HG02885 (cell line): Measurements from ENCODE around the gene HLA-DOA.

ENCODE experiments used
- ATAC-seq: cut with Tn5 transposase; IDR thresholded peaks from one replicate; pipeline ENCODE4 v1.9.1; 2021; ENCODE audit warnings: mild to moderate bottlenecking; ENCODE audit not compliant: unreplicated experiment, poor library complexity

Gene HLA-DOA

DNA sequence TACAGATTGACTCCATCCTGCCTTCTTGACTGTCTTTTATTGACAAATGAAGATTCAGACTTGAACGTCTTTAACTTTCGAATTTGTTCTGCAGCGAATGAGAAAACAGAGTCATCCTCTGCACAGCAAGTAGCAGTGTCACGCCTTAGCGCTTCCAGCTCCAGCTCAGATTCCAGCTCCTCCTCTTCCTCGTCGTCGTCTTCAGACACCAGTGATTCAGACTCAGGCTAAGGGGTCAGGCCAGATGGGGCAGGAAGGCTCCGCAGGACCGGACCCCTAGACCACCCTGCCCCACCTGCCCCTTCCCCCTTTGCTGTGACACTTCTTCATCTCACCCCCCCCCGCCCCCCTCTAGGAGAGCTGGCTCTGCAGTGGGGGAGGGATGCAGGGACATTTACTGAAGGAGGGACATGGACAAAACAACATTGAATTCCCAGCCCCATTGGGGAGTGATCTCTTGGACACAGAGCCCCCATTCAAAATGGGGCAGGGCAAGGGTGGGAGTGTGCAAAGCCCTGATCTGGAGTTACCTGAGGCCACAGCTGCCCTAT, 28.8 kb downstream of the HLA-DOA start:
- no peak for ATAC-seq

GRCh38 chr6:32979720-32980487, 29.5 kb downstream of the HLA-DOA start:
- ATAC-seq, result no peak

DNA sequence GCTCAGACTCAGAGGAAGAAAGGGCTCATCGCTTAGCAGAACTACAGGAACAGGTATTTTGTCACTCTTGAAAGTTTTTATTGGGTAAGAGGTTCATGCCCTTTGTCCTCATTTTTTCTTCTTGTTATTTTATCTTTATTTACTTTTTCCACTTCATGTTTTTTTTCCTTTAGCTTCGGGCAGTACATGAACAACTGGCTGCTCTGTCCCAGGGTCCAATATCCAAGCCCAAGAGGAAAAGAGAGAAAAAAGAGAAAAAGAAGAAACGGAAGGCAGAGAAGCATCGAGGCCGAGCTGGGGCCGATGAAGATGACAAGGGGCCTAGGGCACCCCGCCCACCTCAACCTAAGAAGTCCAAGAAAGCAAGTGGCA, 31.5 kb downstream of the HLA-DOA start:
- ATAC-seq, result no peak

DNA sequence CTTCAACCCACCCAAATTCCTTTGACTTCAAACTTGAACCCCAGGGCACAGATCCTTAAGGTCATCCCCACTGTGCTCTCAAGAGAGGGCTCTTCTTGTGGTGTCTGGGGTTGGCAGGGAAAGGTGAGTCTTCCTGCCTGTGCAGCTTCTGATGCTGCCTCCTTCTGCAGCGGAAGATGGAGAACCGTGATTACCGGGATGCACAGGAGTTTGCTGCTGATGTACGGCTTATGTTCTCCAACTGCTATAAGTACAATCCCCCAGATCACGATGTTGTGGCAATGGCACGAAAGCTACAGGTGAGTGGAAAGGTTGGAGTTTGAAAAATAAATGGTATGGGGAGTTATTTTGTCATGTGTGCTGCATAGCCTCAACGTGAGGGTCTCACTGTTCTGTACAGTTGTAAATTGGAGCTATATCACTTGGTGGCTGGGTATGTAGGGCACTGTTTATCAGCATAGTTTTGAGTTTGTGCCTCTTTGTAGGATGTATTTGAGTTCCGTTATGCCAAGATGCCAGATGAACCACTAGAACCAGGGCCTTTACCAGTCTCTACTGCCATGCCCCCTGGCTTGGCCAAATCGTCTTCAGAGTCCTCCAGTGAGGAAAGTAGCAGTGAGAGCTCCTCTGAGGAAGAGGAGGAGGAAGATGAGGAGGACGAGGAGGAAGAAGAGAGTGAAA, 32.0 kb downstream of the HLA-DOA start:
- no peak for ATAC-seq

DNA sequence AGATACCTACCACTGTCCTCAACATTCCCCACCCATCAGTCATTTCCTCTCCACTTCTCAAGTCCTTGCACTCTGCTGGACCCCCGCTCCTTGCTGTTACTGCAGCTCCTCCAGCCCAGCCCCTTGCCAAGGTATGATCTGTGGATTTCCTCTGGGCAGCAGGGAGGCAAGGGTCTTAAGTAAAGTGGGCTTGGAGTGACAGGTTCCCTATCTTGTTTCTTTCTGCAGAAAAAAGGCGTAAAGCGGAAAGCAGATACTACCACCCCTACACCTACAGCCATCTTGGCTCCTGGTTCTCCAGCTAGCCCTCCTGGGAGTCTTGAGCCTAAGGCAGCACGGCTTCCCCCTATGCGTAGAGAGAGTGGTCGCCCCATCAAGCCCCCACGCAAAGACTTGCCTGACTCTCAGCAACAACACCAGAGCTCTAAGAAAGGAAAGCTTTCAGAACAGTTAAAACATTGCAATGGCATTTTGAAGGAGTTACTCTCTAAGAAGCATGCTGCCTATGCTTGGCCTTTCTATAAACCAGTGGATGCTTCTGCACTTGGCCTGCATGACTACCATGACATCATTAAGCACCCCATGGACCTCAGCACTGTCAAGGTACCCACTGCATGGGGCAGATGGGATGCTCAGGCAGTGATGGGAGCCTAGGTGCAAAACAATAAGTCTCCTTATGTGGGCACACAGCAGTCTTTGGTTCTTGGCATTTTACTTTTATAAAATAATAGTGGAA, 32.9 kb downstream of the HLA-DOA start:
- ATAC-seq, result no peak

- no peak for ATAC-seq
Observed at GRCh38 chr6:32975886-32976285, 33.5 kb downstream of the HLA-DOA start.

GRCh38 chr6:32974541-32975308, 34.7 kb downstream of the HLA-DOA start:
- no peak for ATAC-seq

- no peak for ATAC-seq
Observed at GRCh38 chr6:32974016-32974333, 35.4 kb downstream of the HLA-DOA start.

DNA sequence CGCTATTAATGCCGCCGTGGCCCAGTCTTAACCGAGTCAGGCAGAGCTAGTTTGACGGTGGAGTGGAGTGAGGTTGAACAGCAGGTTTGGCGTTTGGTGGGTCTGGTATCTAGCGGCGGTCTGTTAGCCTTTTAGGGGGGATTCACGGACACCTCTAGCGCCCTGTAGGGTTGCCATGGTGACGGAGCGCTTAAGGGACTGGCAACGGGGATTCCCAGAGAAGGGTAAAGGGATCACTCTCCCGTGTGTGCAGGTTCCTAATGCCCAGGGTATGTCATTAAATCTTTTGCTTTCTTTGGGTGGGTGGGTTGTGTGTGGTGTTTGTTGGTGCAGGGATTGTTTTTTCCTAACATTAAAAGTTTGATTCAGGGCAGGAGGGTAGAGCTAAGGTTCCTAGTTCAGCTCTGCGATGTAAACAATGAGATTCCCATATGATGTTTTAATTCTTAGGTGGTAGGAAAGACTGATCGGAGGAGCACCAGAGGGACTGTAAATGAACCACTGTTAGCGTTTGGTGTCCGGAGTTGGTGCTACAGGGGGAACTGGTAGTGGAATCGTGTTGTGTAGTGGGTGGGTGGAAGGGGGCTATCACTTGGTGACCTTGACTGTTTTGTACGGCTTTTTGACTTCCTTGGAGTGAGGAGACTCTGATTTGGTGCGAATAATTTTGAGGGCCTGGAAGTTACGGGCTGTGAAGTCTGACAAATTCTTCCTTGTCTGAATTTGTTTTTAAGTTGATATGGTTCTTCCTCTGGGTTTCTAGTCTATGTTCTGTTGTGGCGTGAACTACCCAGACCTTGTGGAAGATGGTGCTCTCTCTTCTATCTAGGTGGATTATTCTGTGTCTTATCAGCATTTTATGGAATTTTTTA, 36.0 kb downstream of the HLA-DOA start:
- no peak for ATAC-seq

DNA sequence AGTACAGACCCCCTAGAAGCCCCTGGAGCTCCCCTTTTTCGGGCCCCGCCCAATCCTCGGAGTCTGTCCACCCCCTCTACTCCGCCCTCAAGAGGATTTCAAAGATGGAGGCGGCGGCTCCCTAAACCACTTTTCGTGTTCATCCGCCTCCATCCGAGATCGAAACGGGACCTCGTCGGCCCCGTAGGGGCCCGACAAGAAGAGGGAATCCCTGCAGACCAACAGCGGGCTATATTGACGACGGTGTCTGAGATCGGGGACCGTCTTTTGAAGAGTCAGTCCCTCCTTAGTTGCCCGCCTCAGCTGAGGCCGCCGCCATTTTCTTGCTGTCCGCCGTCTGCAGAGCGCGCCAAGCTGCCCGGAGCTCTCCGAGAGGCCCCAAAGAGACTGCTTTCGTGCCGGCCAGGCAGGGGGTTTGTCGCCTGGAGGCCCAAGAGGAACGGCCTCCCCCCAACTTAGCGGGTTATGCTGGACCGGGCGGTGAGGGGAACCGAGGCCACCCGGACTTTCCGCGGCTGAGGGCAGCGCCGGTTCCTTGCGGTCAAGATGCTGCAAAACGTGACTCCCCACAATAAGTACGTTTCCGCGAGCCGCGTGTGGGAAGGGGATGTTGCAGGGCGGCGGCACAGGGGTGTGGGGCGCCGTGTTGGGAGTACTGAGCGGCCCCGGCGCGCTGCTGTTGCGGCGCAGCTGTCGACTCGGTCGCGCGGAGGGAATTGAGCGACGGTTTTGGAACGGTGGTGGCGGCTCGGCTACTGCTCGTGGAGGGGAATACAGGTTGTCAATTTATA, 36.8 kb downstream of the HLA-DOA start:
- no peak for ATAC-seq

DNA sequence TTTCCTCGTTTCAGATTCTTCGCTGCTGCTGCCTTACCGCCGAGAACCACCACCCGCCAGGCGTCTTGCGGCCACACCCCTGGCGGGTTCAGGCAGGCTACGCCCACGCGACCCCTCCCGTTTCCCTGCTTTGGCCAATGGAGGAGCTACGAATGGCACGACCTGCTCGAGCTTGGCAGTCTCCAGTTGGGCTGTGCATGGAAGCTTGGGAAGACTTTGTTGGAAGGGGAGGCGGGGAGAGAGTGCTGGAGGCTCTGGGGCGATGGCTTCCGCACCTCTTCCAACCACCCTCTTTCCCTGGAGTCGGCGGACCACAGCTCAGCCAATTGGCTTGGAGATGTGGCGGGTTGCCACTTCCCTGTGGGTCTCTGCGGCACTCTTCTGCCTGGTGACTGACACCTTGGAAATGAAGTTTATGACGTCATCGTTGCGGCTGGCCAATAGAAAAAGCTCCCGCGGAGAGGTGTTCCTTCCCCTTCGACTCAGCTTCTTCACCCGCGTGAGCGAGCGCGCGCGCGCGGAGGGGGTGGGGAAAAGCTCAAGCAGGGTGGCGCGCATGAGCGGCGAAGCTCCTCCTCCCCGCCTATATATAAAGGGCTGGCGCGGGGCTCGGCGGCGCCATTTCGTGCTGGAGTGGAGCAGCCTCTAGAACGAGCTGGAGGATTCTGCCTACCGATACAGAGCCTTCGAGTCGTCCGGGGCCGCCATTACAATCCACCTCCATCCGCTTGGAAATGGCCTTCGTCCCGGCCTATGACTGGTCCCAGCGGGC, 37.6 kb downstream of the HLA-DOA start:
- peak; percentile 54 for ATAC-seq

DNA sequence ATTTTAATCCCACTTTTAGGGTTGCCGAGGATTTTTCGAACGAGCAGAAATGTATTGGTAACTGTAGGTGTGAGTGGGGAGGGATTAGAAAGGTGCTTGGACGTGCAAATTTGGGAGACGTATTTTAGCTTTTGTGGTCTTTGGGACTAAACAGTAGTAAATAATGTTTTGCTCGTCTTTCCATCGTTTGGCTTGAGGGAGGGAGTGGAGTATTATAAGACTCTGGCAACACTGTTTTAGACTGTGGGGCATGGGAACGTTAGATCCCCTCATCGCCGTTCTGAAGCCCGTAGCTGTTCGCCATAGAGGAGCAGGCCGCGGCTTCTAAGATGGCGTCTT, 38.2 kb downstream of the HLA-DOA start:
- no peak for ATAC-seq

DNA sequence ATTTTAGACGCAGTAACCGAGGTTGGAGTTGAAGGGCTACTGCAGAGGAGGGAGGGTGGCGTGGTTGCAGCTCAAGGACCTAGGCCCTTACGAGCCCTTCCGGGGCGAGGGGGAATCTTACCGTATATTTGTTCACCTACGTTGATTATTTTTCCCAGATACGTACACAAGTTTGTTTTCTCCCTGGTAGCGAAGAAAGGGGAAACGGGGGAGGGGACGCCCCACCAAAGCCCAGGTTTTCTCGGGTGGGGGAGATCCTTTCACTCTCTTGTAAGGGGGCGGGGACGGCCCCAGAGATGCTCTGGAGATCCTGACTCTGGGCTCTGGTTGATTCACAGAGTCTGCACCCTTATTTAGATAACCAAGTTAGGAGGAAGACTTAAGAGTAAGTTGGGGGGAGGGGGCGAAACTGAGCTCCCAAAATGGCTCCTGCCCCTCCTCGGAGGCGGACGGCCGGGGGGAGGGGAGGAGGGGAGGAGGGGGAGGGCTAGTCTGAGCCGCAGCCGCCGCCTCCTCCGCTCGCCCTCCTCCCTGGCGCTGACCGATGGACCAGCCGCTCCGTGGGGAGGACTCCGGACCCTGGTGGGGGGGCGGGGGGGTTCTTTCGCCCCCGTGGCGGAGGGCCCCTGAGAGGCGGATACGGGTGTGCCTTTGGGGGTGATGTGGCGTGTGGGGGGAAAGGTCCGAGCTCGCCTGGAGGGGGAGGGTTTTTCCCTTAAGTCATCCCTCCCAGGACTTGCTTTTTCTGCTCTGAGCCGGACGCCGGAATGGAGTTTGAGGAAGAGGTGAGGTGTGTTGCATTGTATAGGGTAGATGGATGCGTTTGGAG, 38.8 kb downstream of the HLA-DOA start:
- no peak for ATAC-seq

GRCh38 chr6:32969685-32970412, 39.5 kb downstream of the HLA-DOA start:
- no peak for ATAC-seq

DNA sequence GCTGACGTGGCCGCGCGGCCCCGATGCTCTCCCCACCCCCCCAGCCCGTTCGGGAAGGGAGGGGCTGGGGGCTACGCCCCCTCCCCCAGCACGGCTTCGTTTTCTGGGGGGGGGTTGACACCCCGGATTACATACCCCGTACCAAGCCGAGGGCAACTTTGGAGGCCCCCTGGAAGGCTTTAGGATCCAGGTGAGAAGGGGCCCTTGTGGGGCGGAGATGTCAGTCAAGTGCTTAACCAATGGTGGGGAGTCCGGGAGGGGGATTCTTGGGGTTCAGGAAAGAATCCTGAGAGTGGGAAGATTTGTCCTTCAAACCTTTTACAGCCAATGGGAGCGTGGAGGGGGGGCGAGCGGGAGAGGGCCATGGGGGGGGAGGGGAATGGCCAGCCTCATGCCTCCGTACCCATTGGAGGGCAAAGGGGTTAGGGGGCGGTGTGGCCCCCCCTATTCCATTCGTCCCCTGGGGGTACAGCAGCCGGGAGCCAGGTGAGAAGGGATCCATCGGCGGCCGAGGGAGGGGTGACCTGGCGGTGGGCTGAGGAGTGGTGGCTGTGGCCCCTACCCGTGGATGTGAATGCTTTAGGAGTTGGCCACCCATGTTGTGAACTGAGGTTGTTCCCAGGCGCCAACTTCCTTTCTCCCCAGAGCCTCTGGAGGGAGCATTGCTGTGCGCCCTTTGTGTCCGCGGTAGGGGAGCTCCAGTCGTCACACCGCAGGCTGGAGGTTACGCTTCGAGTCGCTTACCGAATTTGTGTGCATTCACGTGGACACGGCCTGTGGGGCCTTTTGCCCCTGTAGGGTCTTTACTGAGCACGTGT, 40.3 kb downstream of the HLA-DOA start:
- no peak for ATAC-seq
